ENCODE data around the gene FOCAD. TPM values are rescaled to one million over a fixed set of nuclear protein-coding genes. Genes with fewer than 3 reads are reported as not detected.
A peak's percentile ranks its signal among the peaks of the same experiment; 100 is the strongest.
"Not testable (repeated sequence)": the region's sequence is repeated elsewhere in the genome, so short reads cannot be mapped to it uniquely, and the experiment has no call there.

The FOCAD gene
- total RNA-seq, 1 experiment from 2014 or later, result 54.1 TPM

GRCh38 chr9:20972684-20973083 lies 288.6 kb downstream of the FOCAD start:
- DNase-seq (ENCODE audit: low read depth), result no peak

- DNase-seq (ENCODE audit: low read depth), result not testable (repeated sequence)
Measured at GRCh38 chr9:20973246-20973947, 289.3 kb downstream of the FOCAD start.

GRCh38 chr9:20974191-20974938 lies 290.3 kb downstream of the FOCAD start:
- not testable (repeated sequence) for DNase-seq (ENCODE audit: low read depth)

DNA sequence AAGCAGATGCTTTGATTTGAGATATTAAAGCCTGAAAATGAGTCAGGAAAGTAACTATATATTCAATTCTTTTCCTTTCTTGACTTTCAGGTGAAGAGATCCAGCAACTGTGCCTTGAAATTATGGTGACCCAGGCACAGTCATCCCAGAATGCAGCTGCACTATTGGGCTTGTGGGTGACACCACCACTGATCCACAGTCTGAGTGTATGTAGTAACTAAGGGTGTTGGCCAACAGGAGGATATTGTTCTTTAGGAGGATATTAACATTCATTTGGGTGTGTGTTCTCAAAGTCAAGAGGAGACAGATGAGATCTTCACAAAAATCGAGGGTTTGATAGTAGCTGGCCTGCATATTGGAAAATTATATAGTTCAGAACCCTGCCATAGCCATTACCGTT lies 294.2 kb downstream of the FOCAD start:
- DNase-seq (ENCODE audit: low read depth), result no peak

- DNase-seq (ENCODE audit: low read depth), result peak; percentile 62
Measured at GRCh38 chr9:20980832-20981455, 296.9 kb downstream of the FOCAD start.

- DNase-seq (ENCODE audit: low read depth), result peak; percentile 52
Measured at GRCh38 chr9:20981486-20981885, 297.4 kb downstream of the FOCAD start.

GRCh38 chr9:20984506-20984905 lies 300.4 kb downstream of the FOCAD start:
- DNase-seq (ENCODE audit: low read depth), result no peak

DNA sequence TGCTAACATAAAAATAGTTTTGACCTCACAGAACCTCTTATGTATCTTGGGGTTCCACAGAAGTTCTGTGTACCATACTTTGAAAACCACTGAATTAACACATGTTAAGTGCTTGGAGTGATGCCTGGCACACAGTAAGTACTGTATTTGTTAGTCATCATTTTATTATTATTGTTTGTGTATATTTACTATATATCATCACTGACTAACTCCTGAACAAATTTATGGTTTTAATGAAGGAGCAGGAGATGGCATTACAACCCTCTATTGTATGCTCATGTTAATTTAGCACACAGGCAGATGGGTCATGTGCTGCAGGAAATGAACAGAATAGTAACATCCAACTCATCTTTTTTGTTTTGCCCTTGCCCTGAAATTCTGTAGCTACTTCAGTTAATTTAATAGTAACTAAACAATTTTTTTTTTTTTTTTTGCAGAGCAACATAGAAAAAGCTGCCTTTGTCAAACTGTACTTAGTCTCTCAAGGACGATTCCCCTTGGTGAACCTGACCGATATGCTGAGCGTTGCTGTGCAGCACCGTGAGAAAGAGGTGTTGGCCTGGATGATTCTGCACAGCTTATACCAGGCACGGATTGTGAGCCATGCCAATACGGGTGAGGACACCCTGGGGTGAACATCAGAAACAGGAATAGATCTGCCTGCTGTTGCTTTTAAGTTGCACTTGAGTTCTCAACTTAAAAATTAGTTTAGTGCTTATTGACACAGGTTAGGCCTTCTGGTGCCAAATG lies 302.0 kb downstream of the FOCAD start:
- DNase-seq (ENCODE audit: low read depth), result no peak

GRCh38 chr9:20987521-20987920 lies 303.5 kb downstream of the FOCAD start:
- no peak for DNase-seq (ENCODE audit: low read depth)

- no peak for DNase-seq (ENCODE audit: low read depth)
Measured at GRCh38 chr9:20988061-20988460, 304.0 kb downstream of the FOCAD start.

- DNase-seq (ENCODE audit: low read depth), result no peak
Measured at GRCh38 chr9:20988671-20989315, 304.7 kb downstream of the FOCAD start.

DNA sequence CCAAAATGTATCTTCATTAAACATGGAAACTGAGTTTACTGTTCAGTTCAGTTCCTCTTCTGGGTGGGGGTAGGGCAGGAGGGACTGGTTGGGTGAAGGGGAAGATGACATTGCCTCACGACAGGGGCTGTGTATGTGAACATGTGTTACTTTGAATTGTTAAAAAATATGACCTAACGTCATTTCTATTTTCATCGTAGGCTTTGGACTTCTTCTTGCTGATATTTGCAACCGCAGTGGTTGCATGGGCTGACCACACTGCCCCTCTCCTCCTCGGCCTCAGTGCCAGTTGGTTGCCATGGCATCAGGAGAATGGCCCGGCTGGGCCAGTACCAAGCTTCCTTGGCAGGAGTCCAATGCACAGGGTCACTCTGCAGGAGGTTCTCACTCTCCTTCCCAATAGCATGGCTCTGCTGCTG lies 305.9 kb downstream of the FOCAD start:
- DNase-seq (ENCODE audit: low read depth), result no peak

DNA sequence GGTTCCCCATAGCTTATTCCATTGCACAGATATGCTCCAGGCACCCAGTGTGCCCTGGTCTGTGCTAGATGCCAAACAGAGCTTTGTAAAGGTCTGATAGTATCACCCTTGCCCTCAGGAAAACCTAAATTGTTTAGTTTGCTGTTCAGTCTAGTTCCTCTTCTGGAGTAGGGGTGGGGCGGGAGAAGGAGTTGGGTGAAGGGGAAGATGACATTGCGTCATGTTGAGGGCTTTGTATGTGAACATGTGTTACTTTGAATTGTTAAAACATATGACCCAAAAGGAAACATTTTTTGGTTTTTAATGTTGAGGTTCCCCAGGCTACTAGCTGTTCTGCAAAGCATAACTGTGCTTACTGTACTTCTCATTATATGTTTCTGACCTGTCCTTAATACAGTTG lies 306.8 kb downstream of the FOCAD start:
- DNase-seq (ENCODE audit: low read depth), result no peak

DNA sequence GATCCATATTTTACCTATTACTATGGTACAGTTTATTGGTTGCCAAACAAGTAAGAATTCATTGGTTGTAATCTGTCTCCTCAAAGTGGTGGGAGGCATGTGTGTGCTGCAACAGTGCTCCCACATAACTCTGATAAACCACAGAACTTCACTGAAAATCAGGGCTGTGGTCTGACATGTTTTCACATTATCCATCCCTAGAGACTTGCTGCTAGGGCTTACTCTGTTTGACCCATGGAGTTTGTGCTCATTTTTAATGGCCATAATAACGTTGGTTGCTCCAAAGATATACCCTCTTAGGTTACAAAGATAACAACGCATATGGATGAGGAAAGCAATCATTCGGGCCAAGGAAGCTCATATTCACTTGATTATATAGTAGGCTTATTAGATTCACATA lies 310.4 kb downstream of the FOCAD start:
- no peak for DNase-seq (ENCODE audit: low read depth)

- no peak for DNase-seq (ENCODE audit: low read depth)
Measured at GRCh38 chr9:20995616-20996015, 311.6 kb downstream of the FOCAD start.

GRCh38 chr9:20996809-20997208 lies 312.8 kb downstream of the FOCAD start:
- DNase-seq (ENCODE audit: low read depth), result no peak

GRCh38 chr9:20997503-20998076 lies 313.5 kb downstream of the FOCAD start:
- no peak for DNase-seq (ENCODE audit: low read depth)

DNA sequence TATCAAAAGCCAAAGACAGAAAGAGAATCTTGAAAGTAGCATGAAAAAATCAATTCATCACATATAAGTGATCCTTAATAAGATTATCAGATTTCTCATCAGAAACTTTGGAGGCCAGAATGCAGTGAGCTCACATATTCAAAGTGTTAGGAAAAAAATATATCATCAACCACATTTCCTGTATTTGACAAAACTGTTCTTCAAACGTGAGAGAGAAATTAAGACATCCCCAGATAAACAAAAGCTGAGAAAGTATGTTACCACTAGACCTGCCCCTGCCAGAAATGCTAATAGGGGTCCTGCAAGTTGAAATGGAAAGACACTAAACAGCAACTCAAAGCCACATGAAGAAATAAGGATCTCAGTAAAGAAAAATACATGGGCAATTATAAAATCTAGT lies 317.5 kb downstream of the FOCAD start:
- DNase-seq (ENCODE audit: low read depth), result no peak

DNA sequence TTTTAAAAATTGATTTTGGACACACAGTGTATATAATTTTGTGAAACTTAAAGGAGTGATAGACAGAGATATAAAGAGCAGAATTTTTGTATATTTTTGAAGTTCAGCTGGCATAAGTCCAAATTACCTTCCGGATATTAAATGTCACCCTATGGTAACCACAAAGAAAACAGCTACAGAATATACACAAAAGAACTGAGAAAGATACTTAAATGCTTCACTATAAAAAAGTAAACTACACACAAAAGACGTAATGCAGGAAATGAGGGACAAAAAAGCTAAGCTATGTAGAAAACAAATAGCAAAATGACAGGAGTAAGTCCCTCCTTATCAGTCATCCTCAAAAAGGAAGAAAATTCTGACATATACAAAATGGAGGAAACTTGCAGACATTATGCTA lies 318.0 kb downstream of the FOCAD start:
- no peak for DNase-seq (ENCODE audit: low read depth)

DNA sequence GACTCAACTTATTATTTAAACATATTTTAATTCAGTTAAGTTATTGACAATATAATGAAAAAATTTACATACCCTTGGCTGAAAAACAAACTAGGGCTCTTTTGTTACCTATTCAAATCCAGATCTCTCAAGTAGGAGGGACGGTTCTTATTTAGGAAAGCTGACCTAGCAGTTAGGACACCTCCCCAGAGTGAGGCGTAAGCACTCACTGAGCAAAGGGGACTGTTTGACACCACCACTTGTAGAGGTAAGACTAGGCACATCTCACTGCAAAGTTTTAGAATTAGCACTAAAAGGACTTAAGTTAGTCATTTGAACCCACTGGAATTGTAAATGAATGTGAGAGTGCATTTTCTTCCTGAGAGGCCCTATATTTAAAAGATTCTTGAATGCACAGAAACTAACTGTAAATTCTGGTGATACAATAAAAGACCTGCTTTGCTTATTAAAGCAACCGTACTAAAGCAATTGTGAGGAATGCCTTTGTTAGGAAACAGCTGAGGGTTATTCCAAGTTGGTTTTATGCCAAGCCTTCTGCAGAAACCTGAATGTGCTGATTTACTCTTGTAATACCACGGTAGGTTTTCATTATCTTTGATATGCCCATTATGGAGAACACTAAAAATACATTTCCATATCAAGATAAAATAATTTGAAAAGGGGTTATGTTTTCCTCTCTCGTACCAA lies 331.2 kb downstream of the FOCAD start:
- DNase-seq (ENCODE audit: low read depth), result no peak

DNA sequence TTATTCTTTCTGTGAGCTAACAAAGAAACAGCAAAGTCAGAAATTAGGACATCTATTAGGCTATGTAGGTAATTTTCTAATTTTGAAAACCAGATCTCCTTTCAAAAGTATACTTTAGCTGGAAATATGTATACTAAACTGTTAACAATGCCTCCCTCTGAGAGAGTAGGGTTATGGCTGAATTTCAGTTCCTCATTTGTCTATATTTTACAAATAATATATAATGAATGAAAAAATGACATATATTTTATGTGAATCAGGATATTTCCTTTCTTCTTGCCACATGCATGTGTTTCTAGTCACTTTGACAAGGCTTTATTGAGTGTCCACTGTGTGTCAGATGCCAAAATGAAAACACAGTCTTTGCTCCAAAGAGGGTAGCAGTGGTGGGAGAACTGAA lies 331.9 kb downstream of the FOCAD start:
- DNase-seq (ENCODE audit: low read depth), result no peak
